Glomerular endothelial cell (primary cell): ENCODE results near the gene DOCK10. TPM values are rescaled to one million over a fixed set of nuclear protein-coding genes. Genes with fewer than 3 reads are reported as not detected.
"Not testable (repeated sequence)": the region's sequence is repeated elsewhere in the genome, so short reads cannot be mapped to it uniquely, and the experiment has no call there.

Source experiments
- DNase-seq: peaks from one replicate; pipeline ENCODE4 v3.0.0-alpha.2; 2011; ENCODE audit warnings: low read depth, low spot score; ENCODE audit errors: extremely low read depth
- total RNA-seq: library from RNA; depleted of rRNA; stranded (reverse); fragments of >200 nt; gene quantifications from 2 replicates; pipeline ENCODE4 v1.2.3, GENCODE V29; 2015

DOCK10 gene
- total RNA-seq = 15.1 and 25.5 TPM in 2 replicates

DNA sequence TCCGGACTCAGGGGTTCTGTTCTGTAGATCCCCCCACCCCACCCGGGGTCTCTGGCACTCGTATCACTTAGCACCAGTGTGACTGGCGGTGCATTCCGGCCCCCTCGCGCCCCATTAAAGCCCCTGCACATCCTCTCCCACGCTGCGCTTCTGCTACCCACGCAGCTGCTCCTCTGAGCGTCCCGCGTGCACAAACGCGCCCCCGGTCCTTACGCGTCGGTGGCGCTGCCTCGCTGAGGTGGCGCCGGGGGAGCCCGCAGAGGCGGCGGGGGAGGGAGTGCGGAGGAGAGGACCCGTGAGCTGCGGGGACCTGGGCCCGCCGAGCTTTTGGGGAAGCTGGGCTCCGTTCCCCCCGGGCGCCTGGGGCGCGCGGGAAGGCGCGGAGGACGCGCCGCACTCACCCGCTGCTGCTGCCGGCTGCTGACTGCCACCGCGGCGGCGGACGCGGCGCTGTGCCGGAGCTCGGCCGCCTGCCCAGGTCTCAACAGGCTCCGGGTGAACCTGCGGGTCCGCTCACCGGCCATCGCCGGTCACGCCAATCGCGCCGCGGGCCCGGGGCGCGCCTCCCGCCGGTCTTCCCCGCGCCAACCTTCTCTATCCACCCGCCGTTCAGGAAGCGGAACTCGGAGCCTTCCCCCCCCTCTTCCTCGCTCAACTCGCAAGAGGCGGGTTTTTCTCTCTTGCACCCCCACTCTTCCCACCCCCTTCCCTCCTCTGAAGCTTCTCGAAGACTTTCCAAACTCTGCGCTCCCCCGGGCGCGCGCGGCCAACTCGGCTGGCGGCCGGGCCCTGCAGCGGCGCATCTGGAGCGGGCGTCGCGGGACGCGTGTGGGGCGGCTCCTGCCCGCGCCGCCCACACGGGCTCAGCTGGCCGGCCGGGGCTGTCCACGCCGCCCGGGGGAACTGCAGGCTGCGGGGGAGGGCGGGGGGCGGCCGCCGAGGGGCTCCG lies at the start of gene DOCK10:
TSS of gene DOCK10 (minus strand) at position 618 of the 949 bp plus-strand sequence. CDS start at position 524, 94 bp downstream.
- DNase-seq = no peak

DNA sequence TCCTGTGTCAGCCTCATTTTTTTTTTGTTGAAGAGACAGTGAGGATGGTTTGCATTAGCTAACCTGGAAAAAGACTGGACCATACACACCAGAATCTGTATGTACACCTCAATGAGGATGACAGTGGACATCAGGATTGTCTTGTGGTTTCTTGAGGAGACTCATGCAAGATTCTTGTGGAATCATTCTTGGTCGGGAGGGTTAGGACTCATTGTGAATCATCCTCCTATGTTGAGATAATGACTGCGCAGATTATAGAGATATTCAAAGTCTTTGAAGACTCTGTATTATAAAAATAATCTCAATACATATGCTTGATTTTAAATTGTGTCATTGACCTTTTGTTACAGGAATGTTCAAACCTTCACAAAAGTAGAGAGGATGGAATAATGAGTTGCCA lies 49.1 kb upstream of the DOCK10 start:
- no peak for DNase-seq

DNA sequence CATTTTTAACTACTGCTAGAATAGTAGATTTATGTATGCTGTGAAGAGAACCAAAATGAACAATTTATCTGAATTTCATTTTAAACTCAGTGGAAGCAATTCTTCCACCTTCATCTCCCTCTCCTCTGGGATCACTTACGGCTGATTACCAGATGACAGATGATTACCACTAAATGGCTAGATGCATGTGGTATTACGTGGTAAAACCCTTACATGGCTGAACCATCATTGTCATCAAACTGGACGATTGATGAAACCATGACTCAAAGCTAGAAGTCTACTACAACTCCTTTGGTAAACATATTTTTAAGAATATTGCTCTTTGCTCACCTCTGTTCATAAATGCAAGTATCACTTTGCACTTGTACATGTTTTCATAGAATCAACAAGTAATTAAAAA lies 48.5 kb upstream of the DOCK10 start:
- DNase-seq = no peak

DNA sequence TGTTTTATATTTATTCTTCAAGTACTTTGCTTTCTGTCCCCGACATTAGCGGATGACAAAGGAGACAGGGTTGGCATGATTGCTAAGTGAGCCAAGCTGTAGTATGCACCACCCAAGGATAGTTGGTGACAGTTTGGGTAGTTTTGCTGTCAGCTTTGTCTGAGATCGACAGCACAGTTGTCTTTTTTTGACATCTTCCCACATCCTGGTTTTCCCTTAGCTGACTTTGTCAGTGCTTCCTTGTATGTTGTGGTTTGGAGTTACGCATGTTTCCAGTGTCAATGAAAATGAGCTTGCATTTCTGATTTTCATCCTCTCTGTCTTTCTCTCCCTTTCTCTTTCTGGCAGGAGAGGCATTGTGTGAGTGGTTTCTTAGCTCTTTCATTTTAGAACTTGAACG lies 44.6 kb upstream of the DOCK10 start:
- no peak for DNase-seq

DNA sequence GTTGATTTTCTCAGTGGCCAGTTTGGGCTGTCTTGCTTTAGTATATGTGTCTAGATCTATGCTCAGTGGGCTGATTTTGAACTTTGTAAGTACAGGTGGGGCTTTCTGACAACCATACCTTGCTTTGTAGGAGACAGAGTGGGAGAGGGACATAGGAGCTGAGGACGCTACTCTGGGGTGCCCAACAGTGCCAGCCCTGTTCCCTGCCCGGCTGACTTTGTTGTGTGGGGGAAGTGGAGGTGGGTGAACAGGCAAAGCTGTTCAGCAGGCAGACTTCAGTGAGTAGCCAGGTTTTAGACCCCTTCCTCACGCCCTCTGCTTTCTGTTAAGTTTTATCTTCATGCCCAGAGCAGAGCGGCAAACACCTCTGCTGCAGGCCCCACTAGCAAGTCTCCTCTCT lies 44.2 kb upstream of the DOCK10 start:
- DNase-seq = no peak

DNA sequence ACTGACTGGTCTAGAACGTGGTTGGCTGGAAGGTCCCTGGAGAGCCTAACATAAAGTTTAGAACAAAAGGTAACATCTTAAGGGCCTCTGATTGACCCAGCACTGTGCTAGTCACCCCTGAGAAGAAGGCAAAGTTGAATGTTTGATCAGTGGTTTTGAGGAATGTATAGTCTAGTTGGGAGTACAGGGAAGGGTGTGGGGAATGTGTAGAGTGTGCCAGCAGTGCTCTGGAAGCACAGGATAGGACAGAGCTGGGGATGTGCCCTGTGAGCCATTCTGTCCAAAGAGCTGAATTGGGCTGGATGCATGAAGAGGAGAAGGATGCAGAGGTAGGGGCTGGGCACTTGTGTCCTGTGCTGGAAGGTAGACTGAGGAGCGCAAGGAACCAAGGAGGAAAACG lies 41.0 kb upstream of the DOCK10 start:
- no peak for DNase-seq

DNA sequence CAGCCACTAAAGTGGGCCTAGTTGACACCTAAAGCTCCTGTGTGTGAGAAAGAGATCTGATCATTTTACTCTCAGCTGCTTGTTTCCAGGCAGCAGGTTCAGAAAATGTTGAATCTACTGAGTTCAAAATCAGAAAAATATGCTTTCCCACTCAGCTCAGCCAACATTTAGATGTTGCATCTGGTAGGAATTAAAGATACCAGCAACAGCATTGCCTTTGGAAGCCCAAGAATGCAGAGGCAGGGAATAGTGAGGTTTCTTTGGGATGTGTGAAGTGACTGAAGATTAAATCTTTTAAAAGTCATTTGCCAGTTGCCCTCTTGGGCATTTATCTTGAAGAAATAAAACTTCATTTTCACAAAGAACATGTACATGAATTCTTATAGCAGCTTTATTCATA lies 33.9 kb upstream of the DOCK10 start:
- DNase-seq = no peak

DNA sequence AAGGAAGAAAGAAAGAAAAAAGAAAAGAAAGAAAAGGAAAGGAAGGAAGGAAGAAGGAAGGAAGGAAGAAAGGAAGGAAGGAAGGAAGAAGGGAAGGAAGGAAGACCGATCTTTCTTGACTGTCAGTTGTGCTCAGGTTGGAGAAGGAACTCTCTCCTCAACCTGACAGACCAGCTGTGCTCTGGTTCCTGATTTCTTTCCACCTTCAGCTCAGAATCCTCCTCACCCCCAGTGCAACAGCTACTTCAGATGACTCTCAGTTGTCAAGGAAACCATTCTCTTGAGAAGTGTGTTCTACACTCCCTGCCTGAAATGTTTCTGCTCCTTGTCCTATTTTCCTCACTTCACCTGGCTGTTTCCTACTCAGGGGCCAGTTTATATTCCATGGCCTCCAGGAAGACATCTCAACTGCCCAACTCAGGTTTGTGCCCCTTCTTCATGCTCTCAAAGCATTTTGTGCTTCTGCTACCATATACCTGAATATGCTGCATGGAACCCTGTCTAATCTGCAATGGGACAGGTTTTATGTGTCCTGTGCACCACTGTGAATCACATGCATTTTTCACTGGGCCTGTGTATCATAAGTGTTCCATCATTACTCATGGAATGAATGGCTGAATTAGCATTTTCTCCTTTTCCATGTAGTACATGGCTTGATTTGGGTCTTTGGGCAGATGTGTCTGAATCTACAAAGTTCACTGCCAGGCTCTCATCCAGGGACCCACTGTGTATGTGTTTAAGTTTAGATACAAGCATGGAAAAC lies 32.8 kb upstream of the DOCK10 start:
- DNase-seq = no peak

DNA sequence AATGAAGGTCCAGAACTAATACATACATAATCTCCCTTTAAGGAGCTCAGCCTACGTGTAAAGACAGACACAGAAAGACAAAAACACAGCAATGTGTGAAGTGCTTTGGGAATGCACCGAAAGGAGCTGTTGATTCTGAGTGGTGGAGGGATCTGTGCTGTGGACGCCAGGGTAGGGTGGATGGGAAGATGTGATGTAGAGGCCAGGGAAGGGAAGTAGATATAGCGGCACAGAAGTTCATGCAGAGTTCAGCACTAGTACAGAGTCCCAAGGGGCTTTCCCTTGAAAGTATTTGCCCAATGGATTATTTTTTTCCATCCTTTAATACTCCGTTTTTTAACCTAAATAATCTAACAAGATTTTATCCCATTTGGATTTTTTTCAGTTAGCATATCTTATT lies 32.1 kb upstream of the DOCK10 start:
- no peak for DNase-seq

DNA sequence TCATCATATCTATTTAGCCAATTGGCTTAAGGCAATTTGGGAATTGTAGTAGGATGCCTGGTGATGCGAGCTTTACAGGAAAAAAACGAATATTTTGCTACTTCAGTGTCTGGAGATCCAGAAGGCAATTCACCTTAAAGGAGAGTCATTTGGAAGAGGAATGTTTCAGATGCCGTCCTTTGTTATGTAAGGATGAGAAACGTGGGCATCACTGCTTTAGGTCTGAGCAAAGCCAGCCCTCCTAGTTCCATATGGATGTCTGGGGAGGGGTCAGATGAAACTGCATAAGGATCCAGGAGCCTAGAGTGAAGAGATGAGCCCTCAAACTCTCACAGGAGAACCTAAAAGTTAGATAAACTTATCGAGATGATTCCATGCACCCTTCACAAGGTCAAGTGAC lies 30.9 kb upstream of the DOCK10 start:
- no peak for DNase-seq

DNA sequence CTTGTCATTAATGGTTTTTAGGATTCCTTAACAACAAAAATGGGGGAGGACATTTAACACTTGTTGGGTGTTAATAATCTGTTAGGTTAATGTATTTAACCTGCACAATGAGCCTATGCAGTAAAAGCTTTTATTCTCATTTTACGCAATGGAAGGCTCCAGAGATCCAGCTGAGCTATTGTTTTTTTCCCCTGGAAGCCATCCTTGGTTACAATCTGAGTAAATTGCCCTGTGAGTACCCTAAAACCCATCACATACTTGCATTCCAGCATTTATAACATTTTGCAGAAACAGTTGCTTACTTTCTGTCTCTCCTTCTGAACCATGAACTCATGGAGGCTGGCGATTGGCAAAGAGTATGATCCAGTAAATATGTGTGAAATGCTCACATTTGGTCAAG lies 30.2 kb upstream of the DOCK10 start:
- DNase-seq = no peak

DNA sequence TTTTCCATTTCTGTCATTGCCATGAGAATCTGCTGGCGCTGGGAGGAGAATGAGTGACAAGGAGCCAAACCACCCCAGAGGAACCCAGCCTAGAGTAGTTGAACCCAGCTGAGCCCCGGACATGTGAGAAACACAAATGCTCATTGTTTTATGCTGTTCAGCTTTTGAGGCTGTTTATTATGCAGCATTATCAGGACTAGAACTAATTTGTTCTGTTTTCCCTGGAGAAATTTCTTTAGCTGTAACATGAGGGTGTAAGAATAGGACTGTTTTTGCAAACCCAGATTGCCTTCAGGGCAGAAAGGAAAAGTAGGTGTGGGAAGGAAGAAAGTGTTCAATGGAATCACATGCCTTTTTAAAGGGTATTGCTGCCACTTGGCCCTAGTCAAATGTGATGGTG lies 28.5 kb upstream of the DOCK10 start:
- no peak for DNase-seq

DNA sequence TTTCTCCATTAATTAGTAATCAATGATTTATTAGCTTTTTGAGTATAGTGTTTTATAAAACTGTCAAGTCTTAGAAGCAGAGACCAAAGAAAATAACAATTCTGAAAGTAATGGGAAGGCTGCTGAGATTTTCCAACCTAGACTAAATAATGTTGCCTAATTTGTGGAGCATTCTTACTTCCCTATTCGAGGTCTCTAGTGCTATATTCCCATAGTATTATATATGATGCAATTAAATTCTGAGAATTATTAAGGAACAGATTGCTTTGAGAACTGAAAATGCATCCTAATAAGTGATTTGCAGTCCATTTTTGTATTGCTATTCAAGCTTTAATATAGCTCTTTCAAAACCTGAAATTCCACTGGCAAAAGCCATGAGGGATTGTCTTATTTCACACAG lies 27.7 kb upstream of the DOCK10 start:
- no peak for DNase-seq

DNA sequence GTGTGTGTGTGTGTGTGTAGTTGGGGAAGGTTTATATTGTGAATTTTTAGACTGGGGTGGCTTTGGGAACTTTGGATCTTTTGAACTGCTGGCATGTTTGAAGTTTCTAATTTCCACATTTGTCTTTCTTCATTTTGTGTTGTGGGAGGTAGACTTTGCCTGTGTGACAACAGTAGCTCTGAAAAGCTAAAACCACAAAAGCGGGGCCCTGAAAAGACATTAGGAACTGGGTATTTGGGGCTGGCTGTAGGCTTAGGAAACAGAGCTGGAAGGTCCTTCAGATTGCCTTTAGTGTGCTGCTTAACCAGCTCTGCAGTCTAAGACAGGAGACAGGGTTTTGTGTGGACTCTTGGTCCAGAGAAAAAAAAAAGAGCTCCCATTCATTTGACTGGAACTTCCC lies 27.2 kb upstream of the DOCK10 start:
- DNase-seq = no peak

DNA sequence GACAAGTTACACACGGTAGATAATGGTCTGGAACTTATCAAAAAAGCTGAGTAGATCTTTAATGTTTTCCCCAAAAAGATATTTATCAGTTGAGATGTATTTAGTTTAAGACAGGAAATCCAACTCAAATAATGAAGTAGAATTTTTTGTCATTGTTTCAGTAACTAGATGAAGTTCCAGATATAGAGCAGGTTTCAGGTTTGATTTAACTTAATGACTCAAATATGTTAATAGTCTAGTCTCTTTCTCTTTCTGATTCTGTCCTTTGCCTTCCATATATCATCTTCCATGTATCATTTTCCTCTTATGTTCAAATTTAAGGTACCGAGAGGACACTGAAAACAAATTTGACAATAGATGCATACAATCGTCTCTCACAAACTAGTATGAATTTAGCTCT lies 23.6 kb upstream of the DOCK10 start:
- DNase-seq = no peak

DNA sequence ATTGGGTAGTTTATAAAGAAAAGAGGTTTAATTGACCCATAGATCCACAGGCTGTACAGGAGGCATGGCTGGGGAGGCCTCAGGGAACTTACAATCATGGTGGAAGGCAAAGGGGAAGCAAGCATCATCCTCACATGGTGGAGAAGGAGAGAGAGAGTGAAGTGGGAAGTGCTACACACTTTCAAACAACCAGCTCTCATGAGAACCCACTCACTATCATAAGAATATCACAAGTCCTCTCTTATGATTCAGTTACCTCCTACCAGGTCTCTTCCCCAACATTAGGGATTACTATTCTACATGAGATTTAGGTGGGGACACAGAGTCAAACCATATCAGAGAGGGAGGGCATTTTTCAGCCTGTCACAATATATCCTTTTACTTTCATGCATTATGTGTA lies 22.7 kb upstream of the DOCK10 start:
- no peak for DNase-seq

DNA sequence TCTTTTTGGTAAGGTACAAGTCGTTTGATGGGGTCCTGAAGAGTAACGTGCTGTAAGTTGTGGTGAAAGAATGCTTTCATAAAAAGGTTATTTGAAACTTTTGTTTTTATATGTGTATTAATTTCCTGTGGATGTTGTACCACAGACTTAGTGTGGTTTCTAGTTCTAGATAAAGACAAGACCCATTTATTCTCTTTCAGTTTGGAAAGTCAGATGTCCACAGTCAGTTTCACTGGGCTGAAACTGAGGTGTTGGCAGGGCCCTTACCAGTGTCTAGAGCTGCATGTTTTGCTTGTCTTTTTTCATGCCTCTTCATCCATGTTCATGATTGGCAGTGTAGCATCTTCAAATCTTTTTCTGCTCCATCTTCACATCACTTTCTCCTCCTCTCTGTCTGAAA lies 22.1 kb upstream of the DOCK10 start:
- no peak for DNase-seq

DNA sequence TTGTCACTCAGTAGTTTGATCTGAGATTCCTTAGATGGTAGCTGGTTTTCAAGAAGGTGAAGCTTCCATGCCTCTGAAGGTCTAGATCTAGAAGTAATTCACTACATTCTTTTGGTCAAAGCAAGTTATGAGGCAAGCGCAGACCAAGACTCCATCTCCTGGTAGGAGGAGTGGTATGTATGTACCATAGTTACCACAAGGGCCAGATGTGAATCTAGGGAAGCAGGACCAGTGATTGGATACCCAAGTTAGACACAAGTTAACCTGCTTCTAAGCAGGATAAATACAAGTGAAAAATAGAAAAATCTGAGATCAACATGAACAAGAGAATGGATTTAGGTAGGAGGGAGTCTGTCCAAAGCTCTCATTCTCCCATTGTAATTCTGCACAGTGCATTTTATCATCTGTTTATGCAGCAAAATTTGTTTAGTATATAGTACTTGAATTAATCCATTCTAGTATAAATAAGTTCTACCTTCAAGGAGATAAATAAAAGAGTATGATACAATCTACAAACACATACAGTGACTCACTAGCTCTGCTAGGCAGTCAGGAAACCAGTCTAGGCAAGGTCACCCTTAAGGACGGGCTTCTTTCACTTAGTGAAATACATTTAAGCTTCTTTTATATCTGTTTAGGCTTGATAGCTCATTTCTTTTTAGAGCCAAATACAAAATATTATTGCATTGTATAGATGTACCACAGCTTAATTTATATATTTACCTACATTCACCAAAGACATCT lies 14.2 kb upstream of the DOCK10 start:
- DNase-seq = no peak

DNA sequence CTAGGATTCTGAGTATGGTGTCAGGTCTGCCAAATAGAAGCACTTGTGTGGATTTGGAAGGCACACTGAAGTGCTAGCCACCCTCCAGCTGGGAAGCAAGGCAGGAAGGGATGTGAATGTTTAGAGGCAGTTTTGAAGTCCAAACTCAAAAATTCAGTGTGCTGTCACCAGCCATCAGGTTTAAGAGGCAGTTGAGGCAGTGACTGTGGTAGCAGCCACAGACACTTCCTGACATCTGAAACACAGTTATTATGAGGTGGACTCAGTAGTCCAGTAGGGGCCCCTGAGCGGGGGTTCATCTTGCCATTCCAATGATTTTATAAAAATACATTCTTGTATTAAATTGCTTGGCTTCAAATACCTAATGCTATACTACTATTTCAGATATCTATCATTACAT lies 13.4 kb upstream of the DOCK10 start:
- no peak for DNase-seq

DNA sequence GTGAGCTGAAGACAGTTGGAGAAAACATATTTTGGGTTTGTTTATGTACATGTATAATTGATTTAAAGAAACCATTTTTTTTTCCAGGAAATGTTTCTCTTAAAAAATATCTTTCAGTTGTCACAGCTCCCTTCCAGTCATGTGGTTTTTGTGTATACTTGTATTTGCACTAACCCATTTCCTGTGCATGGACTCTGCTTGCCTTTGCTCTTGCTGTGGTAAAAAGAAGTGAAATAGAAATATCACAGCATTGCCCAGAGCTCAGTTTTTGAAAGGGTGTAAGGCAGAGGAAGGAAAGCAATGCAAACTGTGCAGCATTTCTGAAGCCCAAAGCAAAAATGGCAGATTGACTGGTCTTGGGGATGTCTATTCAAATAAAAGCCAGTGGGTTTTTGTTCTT lies 10.4 kb upstream of the DOCK10 start:
- no peak for DNase-seq

DNA sequence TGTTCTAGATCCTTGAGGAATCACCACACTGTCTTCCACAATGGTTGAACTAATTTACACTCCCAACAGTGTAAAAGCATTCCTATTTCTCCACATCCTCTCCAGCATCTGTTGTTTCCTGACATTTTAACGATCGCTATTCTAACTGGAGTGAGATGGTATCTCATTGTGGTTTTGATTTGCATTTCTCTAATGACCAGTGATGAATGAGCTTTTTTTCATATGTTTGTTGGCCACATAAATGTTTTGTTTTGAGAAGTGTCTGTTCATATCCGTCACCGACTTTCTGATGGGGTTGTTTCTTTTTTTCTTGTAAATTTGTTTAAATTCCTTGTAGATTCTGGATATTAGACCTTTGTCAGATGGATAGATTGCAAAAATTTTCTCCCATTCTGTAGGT lies 5.2 kb upstream of the DOCK10 start:
- not testable (repeated sequence) for DNase-seq
